ENCODE data around the gene CSF1R.

Gene CSF1R

DNA sequence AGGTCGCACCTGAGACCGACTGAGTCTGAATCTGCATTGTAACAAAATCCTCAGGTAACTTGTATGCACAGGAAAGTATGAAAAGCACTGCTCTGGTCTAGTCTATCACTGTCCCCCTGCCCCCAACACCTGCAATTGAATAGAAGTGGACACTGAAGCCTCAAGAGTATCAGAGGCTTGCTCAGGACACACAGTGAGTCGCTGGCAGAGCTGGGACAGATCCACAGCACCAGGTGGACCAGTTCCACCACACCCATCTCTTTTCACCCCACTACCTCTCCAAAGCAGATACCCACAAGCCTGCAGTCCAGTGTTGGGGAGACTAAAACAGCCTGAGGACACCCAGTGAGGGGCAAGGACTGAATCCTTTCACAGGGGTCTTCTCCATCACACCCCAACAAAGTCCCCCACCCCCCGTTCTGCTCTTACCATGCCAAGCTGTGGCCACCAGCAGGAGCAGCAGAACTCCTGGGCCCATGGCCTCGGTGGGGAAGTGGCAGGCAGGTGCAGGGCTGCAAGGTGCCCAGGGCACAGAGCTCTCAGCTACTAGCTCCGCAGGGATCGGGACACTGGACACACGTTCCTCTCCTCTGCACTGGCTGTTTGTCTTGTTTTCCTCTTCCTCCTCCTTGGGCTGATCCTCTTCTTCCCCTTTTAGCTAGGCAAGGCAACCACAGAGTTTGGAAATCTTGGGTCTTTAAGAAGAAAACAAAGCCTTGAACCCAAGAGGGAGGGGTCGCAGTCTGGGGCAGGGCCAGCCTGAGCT lies at the start of gene CSF1R:
CSF1R (minus strand) TSS at position 605 of the 766 bp plus-strand sequence; CDS start at position 478, 127 bp downstream.
- TF ChIP-seq CTCF (IDR thresholded peaks at IDR 0.05; ENCODE audit: extremely low read depth, insufficient read depth, missing control alignments), result no peak
- no peak for DNase-seq (ENCODE audit: low spot score)
- in situ Hi-C loops (cut with MboI; ENCODE audit: low pct_unique_long_range_greater_than_20kb, low sequenced_read_pairs, unreplicated experiment), result no loop called here

DNA sequence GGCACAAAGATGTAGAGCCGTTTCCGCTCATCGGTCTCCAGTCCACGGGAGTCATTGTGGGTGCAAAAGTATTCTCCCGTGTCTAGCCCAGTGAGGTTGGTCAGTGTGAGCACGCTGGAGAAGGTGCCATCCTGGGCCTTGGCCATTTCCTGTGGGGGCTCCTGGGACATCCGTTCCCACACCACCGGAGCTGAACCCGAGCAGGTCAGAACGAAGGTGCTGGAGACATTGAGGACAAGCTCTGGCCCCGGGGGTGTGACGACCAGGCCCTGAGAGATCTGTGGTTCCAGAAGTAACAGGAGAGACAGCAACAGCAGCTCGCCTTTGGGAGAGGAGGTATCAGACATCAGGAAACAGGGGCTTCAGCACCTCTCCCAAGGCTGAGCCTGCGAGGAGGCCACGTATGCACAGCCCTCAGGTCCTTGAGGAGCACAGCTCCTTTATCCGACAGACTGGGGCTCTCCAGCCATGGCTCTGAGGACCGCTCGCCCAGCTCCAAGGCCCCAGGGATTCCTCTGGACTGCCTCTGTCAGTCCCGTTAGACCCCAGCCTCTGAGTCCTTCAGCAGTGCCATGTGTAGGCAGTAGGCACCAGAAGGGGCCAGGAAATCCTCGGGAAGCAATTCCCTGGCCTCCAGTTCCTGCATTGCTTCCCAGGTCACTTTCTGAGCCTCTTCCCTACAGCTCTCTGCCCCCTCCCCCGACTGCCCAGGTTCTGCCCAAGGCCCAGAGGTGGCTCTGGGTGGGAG lies 49.4 kb upstream of the CSF1R start:
- no peak for TF ChIP-seq CTCF (IDR thresholded peaks at IDR 0.05; ENCODE audit: extremely low read depth, insufficient read depth, missing control alignments)
- no peak for DNase-seq (ENCODE audit: low spot score)
- in situ Hi-C loops (cut with MboI; ENCODE audit: low pct_unique_long_range_greater_than_20kb, low sequenced_read_pairs, unreplicated experiment), result no loop called here

GRCh38 chr5:150134198-150134588 lies 47.8 kb upstream of the CSF1R start:
- DNase-seq (ENCODE audit: low spot score), result no peak
- no peak for TF ChIP-seq CTCF (IDR thresholded peaks at IDR 0.05; ENCODE audit: extremely low read depth, insufficient read depth, missing control alignments)
- in situ Hi-C loops (cut with MboI; ENCODE audit: low pct_unique_long_range_greater_than_20kb, low sequenced_read_pairs, unreplicated experiment), result no loop called here

DNA sequence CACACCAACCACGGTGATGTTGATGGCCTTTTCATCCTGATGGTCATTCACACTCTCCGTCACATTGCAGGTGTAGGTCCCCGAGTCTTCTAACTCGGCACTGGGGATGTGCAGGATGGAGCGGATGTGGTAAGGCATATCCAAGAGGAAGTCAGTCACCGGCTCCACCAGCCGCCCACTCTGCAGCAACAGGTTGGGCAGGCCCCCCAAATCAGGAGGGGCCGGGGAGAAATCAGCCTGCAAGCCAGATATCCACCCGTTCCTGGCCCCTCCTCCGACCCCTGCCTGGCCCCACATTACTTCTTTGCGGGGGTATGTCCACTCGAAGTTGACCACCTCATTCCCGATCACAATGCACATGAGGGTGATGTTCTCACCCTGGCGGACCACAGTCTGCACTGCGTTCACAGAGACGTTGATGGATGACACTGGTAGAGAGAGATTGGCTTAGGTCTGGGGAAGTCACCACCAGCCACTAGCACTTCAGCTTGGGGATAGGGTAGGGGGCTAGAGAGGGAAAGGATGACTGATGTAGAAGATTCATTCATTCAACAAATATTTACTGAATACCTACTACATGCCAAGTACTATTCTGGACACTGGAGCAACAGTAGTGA lies 47.3 kb upstream of the CSF1R start:
- in situ Hi-C loops (cut with MboI; ENCODE audit: low pct_unique_long_range_greater_than_20kb, low sequenced_read_pairs, unreplicated experiment), result no loop called here
- TF ChIP-seq CTCF (IDR thresholded peaks at IDR 0.05; ENCODE audit: extremely low read depth, insufficient read depth, missing control alignments), result no peak
- DNase-seq (ENCODE audit: low spot score), result no peak

GRCh38 chr5:150132740-150133139 lies 46.4 kb upstream of the CSF1R start:
- in situ Hi-C loops (cut with MboI; ENCODE audit: low pct_unique_long_range_greater_than_20kb, low sequenced_read_pairs, unreplicated experiment), result no loop called here
- no peak for DNase-seq (ENCODE audit: low spot score)
- no peak for TF ChIP-seq CTCF (IDR thresholded peaks at IDR 0.05; ENCODE audit: extremely low read depth, insufficient read depth, missing control alignments)

DNA sequence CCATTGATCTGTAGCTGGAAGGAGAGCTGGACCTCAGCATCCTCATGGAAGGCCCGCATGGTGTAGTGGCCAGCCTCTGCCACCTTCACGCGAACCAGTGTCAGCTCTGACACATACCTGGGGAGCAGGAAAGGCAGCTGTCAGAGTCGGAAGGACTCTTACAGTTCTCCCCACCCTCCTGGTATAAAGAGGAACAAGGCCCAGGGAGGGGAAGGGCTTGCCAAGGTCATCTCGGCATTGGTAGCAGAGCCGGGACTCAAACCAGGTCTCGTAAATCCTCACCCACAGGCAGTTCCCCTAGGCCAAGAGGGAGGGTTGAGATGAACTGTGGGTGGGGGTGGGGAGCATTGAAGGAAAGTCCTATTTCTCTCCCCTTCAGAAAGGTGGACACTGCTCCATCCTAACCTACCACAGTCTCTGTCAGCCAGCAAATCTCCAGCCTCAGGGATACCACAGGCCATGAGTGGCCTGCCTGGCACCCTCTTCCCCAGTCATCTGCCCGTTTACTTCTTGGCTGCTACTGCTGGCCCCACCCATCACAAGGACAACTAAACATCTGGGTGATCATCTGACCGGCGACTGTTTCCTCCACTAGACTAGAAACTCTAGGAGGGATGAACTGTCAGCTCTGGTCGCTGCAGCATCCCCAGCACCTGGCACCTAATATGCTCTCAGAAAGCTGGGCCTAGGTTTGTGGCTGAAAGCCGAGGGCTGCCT lies 45.8 kb upstream of the CSF1R start:
- no peak for DNase-seq (ENCODE audit: low spot score)
- TF ChIP-seq CTCF (IDR thresholded peaks at IDR 0.05; ENCODE audit: extremely low read depth, insufficient read depth, missing control alignments), result no peak
- in situ Hi-C loops (cut with MboI; ENCODE audit: low pct_unique_long_range_greater_than_20kb, low sequenced_read_pairs, unreplicated experiment), result no loop called here

All from GM13977 (cell line).